HCT116 (cell line): ENCODE measurements around the gene ADAMTS14. TPM values are rescaled to one million over a fixed set of nuclear protein-coding genes. Genes with fewer than 3 reads are reported as not detected.

ENCODE experiments used
- ATAC-seq: fragments of 200-7000 bp; cut with Tn5 transposase; 2 replicates; pipeline ENCODE4 v1.9.1; 2020; ENCODE audit warnings: mild to moderate bottlenecking, moderate library complexity
- BruUV-seq: library from RNA; stranded (reverse); fragments of 400-500 nt; replicated peaks from 2 replicates; lab custom pipeline; 2021; lab: Mats Ljungman, UMichigan
- CTCF ChIA-PET: fragments of 300-600 bp; sonication (Branson Sonifier 250); formaldehyde crosslinking; loops from one replicate; lab custom pipeline; 2021; ENCODE audit warnings: antibody characterized with exemption; lab: Charles Lee
- POLR2A ChIA-PET: fragments of 300-600, 350-600 bp; sonication (Branson Sonifier 250); formaldehyde crosslinking; loops from one replicate; lab custom pipeline; 2021; ENCODE audit warnings: antibody characterized with exemption; lab: Charles Lee
- RAD21 ChIA-PET, 2 experiments: fragments of 300-600 bp; sonication (Branson Sonifier 250); formaldehyde crosslinking; loops; one replicate each; lab custom pipeline; 2023; ENCODE audit warnings: low total read pairs in 2 of 2; ENCODE audit not compliant: uncharacterized antibody in 2 of 2, unreplicated experiment in 2 of 2, low non-redundant PET in 1 of 2; lab: Charles Lee
- DNase-seq: peaks from one replicate; pipeline ENCODE4 v3.0.0-alpha.2; 2010; ENCODE audit warnings: low read depth, low spot score
- H2AFZ ChIP-seq: fragments of 200-600 bp; shearing (Covaris generic), sonication (generic); 2 replicates; pipeline ENCODE4 v1.6.1; 2017; ENCODE audit warnings: low read depth, mixed run types, mixed read lengths, antibody characterized with exemption, low read length; ENCODE audit not compliant: poor library complexity, severe bottlenecking
- H3K27ac ChIP-seq: 2 replicates; pipeline ENCODE4 v1.5.1; 2012; ENCODE audit warnings: low read depth, low read length
- H3K27me3 ChIP-seq: fragments of 200-600 bp; sonication (generic); 2 replicates; pipeline ENCODE4 v1.6.1; 2016; ENCODE audit warnings: mixed run types, low read length, mixed read lengths; ENCODE audit not compliant: insufficient read depth
- H3K36me3 ChIP-seq, 2 experiments: fragments of 200-500 bp in 1 of 2; fragments of 200-600 bp in 1 of 2; sonication (Bioruptor generic) in 1 of 2; sonication (generic) in 1 of 2; 2 replicates each; pipeline versions ENCODE4 v1.5.1 to v1.6.1; 2014 to 2016; ENCODE audit warnings: low read length in 2 of 2, inconsistent platforms in 1 of 2, mixed read lengths in 1 of 2, mixed run types in 1 of 2; ENCODE audit not compliant: insufficient read depth in 2 of 2, control insufficient read depth in 1 of 2
- H3K4me1 ChIP-seq, 2 experiments: fragments of 200-600 bp in 1 of 2; sonication (generic) in 1 of 2; 2 replicates each; pipeline versions ENCODE4 v1.5.1 to v1.6.1; 2012 to 2017; ENCODE audit warnings: low read length in 2 of 2, inconsistent platforms in 1 of 2, mild to moderate bottlenecking in 1 of 2, mixed read lengths in 1 of 2, mixed run types in 1 of 2, moderate library complexity in 1 of 2; ENCODE audit not compliant: insufficient read depth in 2 of 2, control insufficient read depth in 1 of 2
- H3K4me2 ChIP-seq: fragments of 200-600 bp; sonication (generic); 2 replicates; pipeline ENCODE4 v1.6.1; 2017; ENCODE audit warnings: mixed run types, low read length, mixed read lengths
- H3K4me3 ChIP-seq, 2 experiments: fragments of 200-600 bp in 1 of 2; sonication (generic) in 1 of 2; replicated peaks in 1 of 2; 2 replicates each; pipeline ENCODE4 v1.5.1; 2011 to 2016; ENCODE audit warnings: low read length in 2 of 2, control low read depth in 1 of 2, low read depth in 1 of 2, mild to moderate bottlenecking in 1 of 2, mixed read lengths in 1 of 2, mixed run types in 1 of 2
- H3K79me2 ChIP-seq: fragments of 200-600 bp; sonication (generic); 2 replicates; pipeline ENCODE4 v1.6.1; 2017; ENCODE audit warnings: mild to moderate bottlenecking, mixed run types, low read length, moderate library complexity, mixed read lengths; ENCODE audit not compliant: insufficient read depth
- H3K9ac ChIP-seq: fragments of 200-600 bp; sonication (generic); 2 replicates; pipeline ENCODE4 v1.6.1; 2016; ENCODE audit warnings: low read length, mixed read lengths
- H3K9me2 ChIP-seq: fragments of 200-600 bp; sonication (generic), shearing (Covaris generic); 2 replicates; pipeline ENCODE4 v1.6.1; 2017; ENCODE audit warnings: mixed run types, mild to moderate bottlenecking, moderate library complexity; ENCODE audit not compliant: insufficient read depth
- H3K9me3 ChIP-seq, 2 experiments: fragments of 200-500 bp in 1 of 2; fragments of 200-600 bp in 1 of 2; sonication (Bioruptor generic) in 1 of 2; sonication (generic) in 1 of 2; 2 replicates each; pipeline ENCODE4 v1.6.1; 2014 to 2017; ENCODE audit warnings: low read length in 2 of 2, mixed read lengths in 2 of 2, inconsistent platforms in 1 of 2, low read depth in 1 of 2, mild to moderate bottlenecking in 1 of 2, mixed run types in 1 of 2, moderate library complexity in 1 of 2; ENCODE audit not compliant: control insufficient read depth in 1 of 2, insufficient read depth in 1 of 2
- H4K20me1 ChIP-seq: fragments of 200-600 bp; sonication (generic), shearing (Covaris generic); 2 replicates; pipeline ENCODE4 v1.6.1; 2017; ENCODE audit warnings: mixed run types, mild to moderate bottlenecking, moderate library complexity; ENCODE audit not compliant: insufficient read depth
- EGR1 ChIP-seq: IDR thresholded peaks from 2 replicates; pipeline ENCODE4 v1.6.1; 2012; ENCODE audit warnings: low read depth
- ELF1 ChIP-seq: IDR thresholded peaks from 2 replicates; pipeline ENCODE4 v1.6.1; 2012; ENCODE audit warnings: low read depth, borderline replicate concordance
- EZH2 ChIP-seq: fragments of 200-600 bp; sonication (generic); IDR thresholded peaks from 2 replicates; pipeline ENCODE4 v1.6.1; 2017; ENCODE audit warnings: antibody characterized with exemption, mixed run types
- EZH2phosphoT487 ChIP-seq: fragments of 200-600 bp; IDR thresholded peaks from 2 replicates; pipeline ENCODE4 v1.6.1; 2018; ENCODE audit warnings: antibody characterized with exemption, borderline replicate concordance
- FOSL1 ChIP-seq: IDR thresholded peaks from 2 replicates; pipeline ENCODE4 v1.6.1; 2012; ENCODE audit warnings: low read depth
- JUND ChIP-seq: IDR thresholded peaks from 2 replicates; pipeline ENCODE4 v1.6.1; 2012
- POLR2A ChIP-seq: IDR thresholded peaks from 2 replicates; pipeline ENCODE4 v1.7.0; 2011; ENCODE audit warnings: borderline replicate concordance; ENCODE audit not compliant: insufficient read depth, insufficient read length; ENCODE audit errors: extremely low read depth
- POLR2AphosphoS5 ChIP-seq: IDR thresholded peaks from 2 replicates; pipeline ENCODE4 v1.6.1; 2011; ENCODE audit warnings: mild to moderate bottlenecking, low read depth, low read length, moderate library complexity
- RAD21 ChIP-seq: IDR thresholded peaks from 2 replicates; pipeline ENCODE4 v1.6.1; 2012; ENCODE audit warnings: low read depth, mild to moderate bottlenecking
- SIN3A ChIP-seq: IDR thresholded peaks from 2 replicates; pipeline ENCODE4 v1.6.1; 2012; ENCODE audit warnings: low read depth
- SP1 ChIP-seq: IDR thresholded peaks from 2 replicates; pipeline ENCODE4 v1.6.1; 2012; ENCODE audit warnings: low read depth
- SRF ChIP-seq: IDR thresholded peaks from 2 replicates; pipeline ENCODE4 v1.6.1; 2012; ENCODE audit warnings: low read depth
- TCF7L2 ChIP-seq: IDR thresholded peaks from 2 replicates; pipeline ENCODE4 v1.7.0; 2011; ENCODE audit warnings: borderline replicate concordance, inconsistent platforms; ENCODE audit not compliant: insufficient read depth, insufficient read length; ENCODE audit errors: extremely low read depth
- YY1 ChIP-seq: IDR thresholded peaks from 2 replicates; pipeline ENCODE4 v1.6.1; 2011; ENCODE audit warnings: low read length, low read depth, moderate library complexity, mild to moderate bottlenecking; ENCODE audit not compliant: insufficient replicate concordance; ENCODE audit errors: extremely low read depth
- ZFX ChIP-seq: fragments of 450-650 bp; IDR thresholded peaks from 2 replicates; pipeline ENCODE4 v1.6.1; 2017
- ZNF274 ChIP-seq: fragments of 200-500 bp; sonication (Bioruptor generic); IDR thresholded peaks from 2 replicates; pipeline ENCODE4 v1.6.1; 2014; ENCODE audit warnings: mild to moderate bottlenecking, low read depth, low read length, inconsistent platforms
- intact Hi-C: fragments of 100-400 bp; cut with micrococcal nuclease; formaldehyde crosslinking; loops from 2 replicates; pipeline ENCODE4 v1.10.0; 2022
- total RNA-seq: library from RNA; stranded (reverse); gene quantifications from one replicate; pipeline ENCODE4 v1.2.1, GENCODE V29; 2021; ENCODE audit not compliant: unreplicated experiment
- TF ChIP-seq, protein P1 (sequence below), 3 experiments: fragments of 200-600 bp in 1 of 3; sonication (generic) in 1 of 3; IDR thresholded peaks in 2 of 3; conservative IDR thresholded peaks in 1 of 3; 2 replicates each; pipeline ENCODE4 v1.5.1; 2012 to 2017; ENCODE audit warnings: low read depth in 2 of 3, low read length in 2 of 3, antibody characterized with exemption in 1 of 3, borderline replicate concordance in 1 of 3, control low read depth in 1 of 3, mild to moderate bottlenecking in 1 of 3, mixed read lengths in 1 of 3, mixed run types in 1 of 3, moderate library complexity in 1 of 3; ENCODE audit not compliant: insufficient read depth in 1 of 3
- TF ChIP-seq, protein P2 (sequence below): IDR thresholded peaks from 2 replicates; pipeline ENCODE4 v1.6.1; 2012
- TF ChIP-seq, protein P3 (sequence below): IDR thresholded peaks from 2 replicates; pipeline ENCODE4 v1.6.1; 2012; ENCODE audit warnings: low read depth

ADAMTS14 gene
- total RNA-seq, 1 experiment from 2014 or later: 13.2 TPM

DNA sequence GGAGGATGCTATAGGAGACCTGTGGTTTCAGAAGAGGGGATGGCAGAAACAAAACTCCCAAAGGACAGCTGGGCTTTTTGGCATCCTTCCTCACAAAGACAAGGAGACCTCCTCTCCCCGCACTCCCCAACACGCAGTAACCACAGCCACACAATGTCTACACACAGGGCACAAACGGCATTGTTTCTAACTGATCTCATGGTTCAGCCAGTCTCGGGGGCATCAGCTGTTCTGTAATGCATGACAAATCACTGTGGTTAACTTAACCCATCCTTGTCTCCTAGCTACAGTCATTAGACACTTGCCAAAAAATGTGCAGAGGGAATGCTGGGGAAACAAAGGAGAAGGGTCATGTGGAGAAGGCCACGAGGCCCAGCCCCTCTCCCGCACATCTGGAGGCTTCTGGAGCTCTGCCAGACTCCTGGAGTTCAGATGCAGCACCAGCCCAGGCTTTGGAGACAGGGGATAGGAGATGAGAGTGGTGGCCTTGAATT, 7.6 kb upstream of the ADAMTS14 start:
- CTCF ChIA-PET: interaction anchor here (1.1 kb wide), 1 partner anchor 106 kb away, joined by 3 read pairs; no protein-coding TSS in a partner anchor
- peak; percentile 60; the same call in 1 of the 2 replicates for ATAC-seq
- BruUV-seq: no TSS peak
- no peak overlapping the region for H3K4me3 ChIP-seq
- peaks cover 5 to 34% of the 10 kb centered on the region in 2 experiments for H3K4me1 ChIP-seq
- peak overlapping the region; percentile 24 for H2AFZ ChIP-seq
- no peaks in the 10 kb centered on the region for H3K9me2 ChIP-seq
- H3K36me3 ChIP-seq: no peaks in the 10 kb centered on the region
- H3K9ac ChIP-seq: no peak overlapping the region
- peak overlapping the region; percentile 40 for H3K4me2 ChIP-seq
- no peak overlapping the region for H3K27ac ChIP-seq
- DNase-seq: no peak
- intact Hi-C loops: no loop called here
- no peaks in the 10 kb centered on the region for H3K79me2 ChIP-seq
- no peaks in the 10 kb centered on the region for H3K9me3 ChIP-seq
- no peaks in the 10 kb centered on the region for H3K27me3 ChIP-seq
- RAD21 ChIA-PET: no interaction called here
- POLR2A ChIA-PET: no interaction called here
- TF ChIP-seq SP1 (no peak), EZH2 (no peak), FOSL1 (no peak), SIN3A (no peak), RAD21 (no peak), TCF7L2 (no peak), ELF1 (no peak), ZNF274 (no peak), POLR2AphosphoS5 (no peak), SRF (no peak), EGR1 (no peak), POLR2A (no peak), EZH2phosphoT487 (no peak), ZFX (no peak), JUND (no peak), YY1 (no peak)
- TF ChIP-seq, protein P1, sequence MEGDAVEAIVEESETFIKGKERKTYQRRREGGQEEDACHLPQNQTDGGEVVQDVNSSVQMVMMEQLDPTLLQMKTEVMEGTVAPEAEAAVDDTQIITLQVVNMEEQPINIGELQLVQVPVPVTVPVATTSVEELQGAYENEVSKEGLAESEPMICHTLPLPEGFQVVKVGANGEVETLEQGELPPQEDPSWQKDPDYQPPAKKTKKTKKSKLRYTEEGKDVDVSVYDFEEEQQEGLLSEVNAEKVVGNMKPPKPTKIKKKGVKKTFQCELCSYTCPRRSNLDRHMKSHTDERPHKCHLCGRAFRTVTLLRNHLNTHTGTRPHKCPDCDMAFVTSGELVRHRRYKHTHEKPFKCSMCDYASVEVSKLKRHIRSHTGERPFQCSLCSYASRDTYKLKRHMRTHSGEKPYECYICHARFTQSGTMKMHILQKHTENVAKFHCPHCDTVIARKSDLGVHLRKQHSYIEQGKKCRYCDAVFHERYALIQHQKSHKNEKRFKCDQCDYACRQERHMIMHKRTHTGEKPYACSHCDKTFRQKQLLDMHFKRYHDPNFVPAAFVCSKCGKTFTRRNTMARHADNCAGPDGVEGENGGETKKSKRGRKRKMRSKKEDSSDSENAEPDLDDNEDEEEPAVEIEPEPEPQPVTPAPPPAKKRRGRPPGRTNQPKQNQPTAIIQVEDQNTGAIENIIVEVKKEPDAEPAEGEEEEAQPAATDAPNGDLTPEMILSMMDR (IDR thresholded peaks at IDR 0.05 in 2 of 3, conservative IDR thresholded peaks at IDR 0.05 in 1 of 3; ENCODE audit: borderline replicate concordance in 1 of 3, insufficient read depth in 1 of 3, low read depth in 2 of 3, low read length in 2 of 3): no peak
- TF ChIP-seq, protein P2, sequence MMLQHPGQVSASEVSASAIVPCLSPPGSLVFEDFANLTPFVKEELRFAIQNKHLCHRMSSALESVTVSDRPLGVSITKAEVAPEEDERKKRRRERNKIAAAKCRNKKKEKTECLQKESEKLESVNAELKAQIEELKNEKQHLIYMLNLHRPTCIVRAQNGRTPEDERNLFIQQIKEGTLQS: no peak
- TF ChIP-seq, protein P3, sequence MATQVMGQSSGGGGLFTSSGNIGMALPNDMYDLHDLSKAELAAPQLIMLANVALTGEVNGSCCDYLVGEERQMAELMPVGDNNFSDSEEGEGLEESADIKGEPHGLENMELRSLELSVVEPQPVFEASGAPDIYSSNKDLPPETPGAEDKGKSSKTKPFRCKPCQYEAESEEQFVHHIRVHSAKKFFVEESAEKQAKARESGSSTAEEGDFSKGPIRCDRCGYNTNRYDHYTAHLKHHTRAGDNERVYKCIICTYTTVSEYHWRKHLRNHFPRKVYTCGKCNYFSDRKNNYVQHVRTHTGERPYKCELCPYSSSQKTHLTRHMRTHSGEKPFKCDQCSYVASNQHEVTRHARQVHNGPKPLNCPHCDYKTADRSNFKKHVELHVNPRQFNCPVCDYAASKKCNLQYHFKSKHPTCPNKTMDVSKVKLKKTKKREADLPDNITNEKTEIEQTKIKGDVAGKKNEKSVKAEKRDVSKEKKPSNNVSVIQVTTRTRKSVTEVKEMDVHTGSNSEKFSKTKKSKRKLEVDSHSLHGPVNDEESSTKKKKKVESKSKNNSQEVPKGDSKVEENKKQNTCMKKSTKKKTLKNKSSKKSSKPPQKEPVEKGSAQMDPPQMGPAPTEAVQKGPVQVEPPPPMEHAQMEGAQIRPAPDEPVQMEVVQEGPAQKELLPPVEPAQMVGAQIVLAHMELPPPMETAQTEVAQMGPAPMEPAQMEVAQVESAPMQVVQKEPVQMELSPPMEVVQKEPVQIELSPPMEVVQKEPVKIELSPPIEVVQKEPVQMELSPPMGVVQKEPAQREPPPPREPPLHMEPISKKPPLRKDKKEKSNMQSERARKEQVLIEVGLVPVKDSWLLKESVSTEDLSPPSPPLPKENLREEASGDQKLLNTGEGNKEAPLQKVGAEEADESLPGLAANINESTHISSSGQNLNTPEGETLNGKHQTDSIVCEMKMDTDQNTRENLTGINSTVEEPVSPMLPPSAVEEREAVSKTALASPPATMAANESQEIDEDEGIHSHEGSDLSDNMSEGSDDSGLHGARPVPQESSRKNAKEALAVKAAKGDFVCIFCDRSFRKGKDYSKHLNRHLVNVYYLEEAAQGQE: no peak
- H4K20me1 ChIP-seq: no peaks in the 10 kb centered on the region
